GM18907 (cell line): ENCODE measurements around the gene XG.
"Not testable (repeated sequence)": the region's sequence is repeated elsewhere in the genome, so short reads cannot be mapped to it uniquely, and the experiment has no call there.

Source experiments
- ATAC-seq: cut with Tn5 transposase; IDR thresholded peaks from one replicate; pipeline ENCODE4 v1.9.1; 2021; ENCODE audit warnings: mild to moderate bottlenecking, moderate library complexity; ENCODE audit not compliant: unreplicated experiment

Gene XG

DNA sequence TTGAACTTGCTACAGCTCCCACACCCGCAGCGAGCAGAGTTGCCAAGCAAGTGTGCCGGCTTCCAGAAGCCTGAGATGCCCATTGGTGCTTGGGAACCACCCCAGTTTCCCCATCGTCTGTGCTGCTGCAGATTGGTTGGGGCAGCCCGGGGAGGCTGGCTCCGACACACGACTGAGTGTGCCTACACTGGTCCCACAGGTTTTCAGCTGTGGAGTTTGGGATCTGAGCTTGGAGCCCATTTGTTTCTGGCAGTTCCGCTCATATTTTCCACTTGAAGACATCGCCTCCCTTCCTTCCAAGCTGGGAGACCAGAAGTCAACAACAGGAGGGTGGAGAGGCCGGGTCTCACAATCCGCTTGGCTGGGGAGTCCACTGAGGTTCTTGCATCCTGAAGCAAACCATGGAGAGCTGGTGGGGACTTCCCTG is at the start of gene XG:
Gene XG (plus strand): TSS at position 167 of the 427 bp plus-strand sequence. CDS start 235 bp downstream, at position 402.
- ATAC-seq: not testable (repeated sequence)

GRCh38 chrX:2703991-2704369 is 47.9 kb upstream of the XG start:
- no peak for ATAC-seq

DNA sequence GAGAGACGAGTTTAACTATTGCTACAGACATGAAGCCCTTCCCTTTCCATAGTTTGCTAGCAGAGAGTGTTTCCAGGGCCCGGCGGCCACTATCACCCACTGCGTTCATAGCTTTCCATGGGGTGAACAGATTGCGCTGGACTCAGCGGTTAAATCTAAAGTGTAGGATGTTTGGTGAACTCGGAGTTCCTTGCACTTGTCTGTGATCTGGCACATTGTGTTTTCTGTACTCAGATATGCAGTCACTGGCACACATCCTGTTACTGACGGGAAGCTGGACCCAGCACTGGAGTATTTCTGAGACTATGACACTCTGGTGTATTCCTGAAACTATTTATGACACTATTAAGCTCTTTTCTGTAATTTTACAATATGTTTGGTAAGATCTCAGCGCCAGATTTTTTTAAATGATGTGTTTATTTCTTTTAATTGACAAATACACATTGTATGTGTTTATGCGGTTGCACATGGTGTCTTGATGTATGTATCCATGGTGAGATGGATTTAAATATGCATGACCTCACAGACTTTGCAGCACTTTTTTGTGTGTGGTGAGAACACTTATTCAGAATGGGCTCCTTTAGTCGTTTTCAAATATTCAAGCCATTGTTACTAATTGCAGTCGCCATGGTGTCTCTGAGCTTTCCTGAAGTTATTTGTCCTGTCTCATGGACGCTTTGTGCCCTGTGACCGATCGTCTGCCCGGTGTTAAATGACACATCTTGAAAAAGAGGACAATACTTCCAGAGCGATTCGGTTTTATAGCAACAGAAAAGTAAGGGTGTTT is 46.6 kb upstream of the XG start:
- no peak for ATAC-seq

DNA sequence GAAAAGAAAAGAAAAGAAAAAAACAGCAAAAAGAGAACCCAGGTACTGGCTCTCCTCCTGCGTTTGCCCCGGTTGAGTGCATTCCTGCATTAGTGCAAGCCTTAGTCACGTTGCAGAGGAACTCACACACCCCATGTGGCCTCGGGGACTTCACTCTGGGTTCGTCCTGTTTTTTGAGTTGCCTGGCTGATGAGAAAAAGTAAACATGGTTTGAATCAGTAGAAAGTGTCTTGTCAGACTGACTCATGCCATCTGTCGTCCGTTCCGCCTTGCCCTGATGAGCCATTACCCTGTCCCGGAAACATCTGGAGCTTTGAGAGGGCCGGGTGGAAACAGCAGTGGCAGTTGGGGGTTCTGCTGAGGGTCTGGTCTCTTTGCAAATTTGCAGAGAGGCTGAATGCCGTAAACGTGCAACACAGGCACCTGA is 44.5 kb upstream of the XG start:
- peak; percentile 94 for ATAC-seq

DNA sequence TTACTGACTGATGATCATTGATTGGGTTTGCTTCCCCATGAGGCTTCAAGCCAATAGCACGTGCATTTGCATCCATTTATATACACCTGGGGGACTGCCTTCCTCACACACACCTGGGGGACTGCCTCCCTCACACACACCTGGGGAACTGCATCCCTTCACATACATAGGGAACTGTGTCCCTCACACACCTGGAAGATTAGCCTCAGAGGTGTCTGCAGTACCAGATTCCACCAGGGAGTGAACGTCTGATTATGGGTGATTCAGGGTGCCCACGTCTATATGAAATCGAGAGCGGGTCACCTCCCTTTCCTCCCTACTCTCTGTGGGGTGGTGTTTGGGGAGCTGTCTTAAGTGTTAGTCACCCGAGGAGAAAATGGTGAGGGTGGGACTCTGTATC is 43.8 kb upstream of the XG start:
- no peak for ATAC-seq

GRCh38 chrX:2708592-2709188 is 43.1 kb upstream of the XG start:
- no peak for ATAC-seq

DNA sequence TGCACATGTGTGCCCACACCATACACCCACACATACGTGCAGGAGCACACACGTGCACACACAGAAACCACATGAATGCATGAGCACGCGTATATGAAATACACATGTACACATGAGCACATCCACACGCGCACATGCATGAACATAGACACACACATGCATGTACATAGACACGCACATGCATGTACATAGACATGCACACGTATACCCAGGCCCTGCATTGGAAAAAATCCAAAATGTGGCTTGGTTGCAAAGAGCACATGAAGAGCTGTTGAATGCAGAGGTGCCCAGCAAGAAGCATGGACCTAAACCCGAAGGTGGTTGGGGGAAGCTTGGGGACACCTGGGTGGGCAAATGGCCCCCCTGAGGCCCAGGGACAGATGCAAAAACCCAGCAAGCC is 42.3 kb upstream of the XG start:
- no peak for ATAC-seq

DNA sequence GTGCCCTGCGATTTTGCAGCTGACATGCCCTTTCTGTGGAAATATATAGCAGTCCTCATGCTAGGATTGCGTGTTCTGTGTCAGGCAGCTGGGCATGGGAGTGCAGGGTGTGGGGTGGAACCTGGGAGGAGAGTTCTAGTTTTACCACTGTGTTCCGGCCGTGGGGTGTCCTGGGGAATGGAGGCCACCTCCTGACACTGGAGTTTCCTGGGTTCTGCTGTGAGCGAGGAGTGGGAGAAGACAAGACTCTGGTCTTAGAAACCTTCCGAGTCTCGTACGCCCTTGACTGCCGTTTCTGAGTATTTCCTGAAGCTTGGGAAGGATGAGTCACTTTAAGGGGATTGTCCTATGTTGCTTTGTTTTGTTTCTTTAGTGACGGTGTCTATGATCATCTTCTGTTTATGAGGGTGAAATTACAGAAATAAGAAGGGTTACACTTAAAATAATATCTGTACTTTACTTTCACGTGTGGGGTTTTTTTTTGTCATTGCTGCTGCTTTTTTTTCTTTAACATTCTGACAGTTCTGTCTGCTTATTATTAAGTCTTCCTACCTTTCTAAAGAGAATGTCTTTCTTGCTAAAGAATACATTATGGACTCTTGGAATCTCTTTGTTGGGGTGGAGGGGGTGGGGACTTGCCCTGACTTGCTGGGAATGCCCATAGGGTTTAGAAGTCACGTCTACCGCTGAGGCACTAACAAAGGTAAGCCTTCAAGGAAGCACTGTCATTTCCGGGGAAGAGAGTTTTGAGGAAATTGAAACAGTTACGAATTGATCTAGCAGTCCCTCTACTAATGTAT is 41.6 kb upstream of the XG start:
- no peak for ATAC-seq

GRCh38 chrX:2711441-2711840 is 40.4 kb upstream of the XG start:
- no peak for ATAC-seq

DNA sequence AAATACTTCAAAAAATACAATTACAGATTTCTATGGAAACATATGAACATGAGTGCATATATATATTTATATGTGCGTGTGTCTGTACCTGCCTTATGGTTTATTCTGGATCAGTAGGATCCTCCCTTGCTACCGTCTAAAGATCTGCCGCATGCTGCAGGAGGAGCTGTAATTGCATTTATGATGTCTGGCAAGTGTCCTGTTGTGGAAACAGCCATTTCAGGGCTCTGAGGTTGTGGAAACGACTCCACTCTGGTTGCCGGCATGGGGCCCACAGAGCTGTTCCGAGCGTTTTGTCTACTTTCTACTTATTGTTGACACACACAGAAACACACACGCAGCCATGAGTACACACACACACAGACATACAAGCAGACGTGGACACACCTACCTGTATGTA is 39.4 kb upstream of the XG start:
- no peak for ATAC-seq

GRCh38 chrX:2712890-2713840 is 38.7 kb upstream of the XG start:
- ATAC-seq: no peak

DNA sequence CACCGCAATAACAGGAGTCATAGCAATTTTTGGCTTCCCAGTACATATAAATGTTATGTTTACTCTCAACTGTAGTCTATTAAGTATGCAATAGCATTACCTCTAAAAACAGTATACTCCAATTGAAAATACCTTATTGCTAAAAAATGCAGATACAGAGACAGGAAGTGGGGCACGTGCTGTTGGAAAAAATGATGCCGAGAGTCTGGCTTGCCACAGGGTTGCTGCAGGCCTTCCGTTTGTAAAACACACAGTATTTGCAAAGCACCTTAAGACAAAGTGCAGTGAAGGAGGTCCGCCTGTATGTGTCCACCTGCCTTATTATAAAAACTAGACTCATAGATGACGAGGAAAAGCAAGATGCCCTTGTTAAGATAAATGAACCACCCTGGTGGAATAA is 37.3 kb upstream of the XG start:
- no peak for ATAC-seq

DNA sequence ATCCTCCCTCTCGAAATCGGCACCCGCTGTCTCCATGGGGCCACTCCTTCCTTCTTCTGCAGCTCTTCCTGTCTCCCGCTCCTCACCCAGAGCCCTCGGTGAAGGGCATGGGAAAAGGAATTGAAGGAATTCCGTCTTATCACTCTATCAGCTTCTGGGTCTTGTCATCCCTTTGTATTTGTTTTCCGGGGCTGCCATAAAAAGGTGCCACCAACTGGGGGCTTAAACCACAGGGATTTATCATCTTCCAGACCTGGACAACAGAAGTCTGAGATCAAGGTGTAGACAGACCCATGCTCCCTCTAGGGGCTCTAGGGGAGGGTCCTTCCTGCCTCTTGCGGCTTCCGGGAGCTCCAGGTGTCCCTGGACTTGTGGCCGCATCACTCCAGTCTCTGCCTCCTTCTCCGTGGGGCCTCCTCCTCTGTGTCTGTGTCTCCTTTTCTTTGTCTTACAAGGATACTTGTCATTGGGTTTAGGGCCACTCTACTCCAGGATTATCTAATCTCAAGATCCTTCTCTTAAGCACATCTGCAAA is 36.7 kb upstream of the XG start:
- no peak for ATAC-seq

DNA sequence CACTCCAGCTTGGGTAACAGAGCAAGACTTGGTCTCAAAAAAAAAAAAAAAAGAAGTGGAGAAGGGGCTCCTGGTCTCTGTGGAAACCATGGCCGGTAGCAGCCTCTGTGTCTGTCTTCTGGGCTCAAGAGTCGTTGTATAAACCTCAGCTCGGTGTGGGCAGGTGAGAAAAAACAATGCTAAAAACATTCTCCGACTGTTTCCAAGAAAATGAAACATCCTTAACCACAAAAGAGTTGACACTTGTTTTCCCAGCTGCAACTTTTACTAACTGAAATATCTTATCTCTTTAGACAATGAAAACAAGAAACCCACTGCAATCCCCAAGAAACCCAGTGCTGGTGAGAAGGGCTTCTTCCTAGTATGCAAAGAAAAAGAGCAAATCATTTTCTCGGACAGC is 34.5 kb upstream of the XG start:
- ATAC-seq: no peak

- no peak for ATAC-seq
Observed at GRCh38 chrX:2718821-2719220, 33.0 kb upstream of the XG start.

- ATAC-seq: no peak
Observed at GRCh38 chrX:2719774-2720447, 31.9 kb upstream of the XG start.

DNA sequence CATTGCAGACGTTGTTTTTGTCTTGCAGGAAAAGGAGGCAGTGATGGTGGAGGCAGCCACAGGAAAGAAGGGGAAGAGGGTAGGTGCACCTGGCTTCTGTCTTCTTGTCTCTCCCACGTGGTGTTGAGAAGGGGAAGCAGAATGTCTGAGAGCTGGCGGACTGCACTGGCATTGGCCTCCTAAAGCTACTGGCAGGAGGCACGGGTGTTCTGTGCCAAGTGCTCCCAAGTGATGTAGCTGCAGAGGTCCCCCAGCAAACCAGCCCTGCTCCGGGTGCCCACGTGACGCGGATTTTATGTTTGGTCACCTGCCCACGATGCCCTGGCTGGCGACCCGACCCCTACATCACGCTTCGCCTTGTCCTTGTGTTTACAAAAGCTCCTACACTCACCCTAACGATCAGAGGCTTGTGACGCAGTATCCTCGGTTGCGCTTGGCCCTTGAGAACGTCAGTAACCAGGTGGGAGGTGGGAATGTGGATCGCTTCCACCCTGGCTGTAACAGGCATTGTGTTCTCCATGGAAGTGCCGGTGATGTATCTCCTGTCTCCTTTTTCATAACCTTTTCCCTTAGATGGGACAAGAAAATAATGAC is 28.5 kb upstream of the XG start:
- no peak for ATAC-seq

GRCh38 chrX:2727264-2727663 is 24.6 kb upstream of the XG start:
- ATAC-seq: not testable (repeated sequence)

DNA sequence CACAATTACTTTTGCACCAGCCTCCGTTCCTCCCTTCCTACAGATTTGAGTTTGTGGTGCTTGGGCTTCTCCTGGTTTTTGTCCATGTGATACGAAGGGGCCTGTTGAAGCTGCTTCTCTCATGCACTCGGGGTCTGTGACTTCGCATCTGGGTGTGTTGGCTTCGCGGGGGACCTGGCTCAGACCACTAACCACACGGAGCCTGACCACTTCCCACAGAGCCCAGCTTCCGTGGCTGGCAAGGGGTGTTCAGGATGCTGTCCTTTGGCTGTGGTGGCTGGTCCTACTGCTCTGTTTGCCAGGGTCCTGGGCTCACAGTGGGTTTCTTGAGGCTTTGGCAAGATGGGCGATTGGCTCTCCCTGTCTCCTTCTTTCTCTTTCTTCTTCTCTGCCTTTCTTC is 19.8 kb upstream of the XG start:
- ATAC-seq: no peak

- no peak for ATAC-seq
Observed at GRCh38 chrX:2732649-2733048, 19.2 kb upstream of the XG start.
